GM19452 (cell line): Measurements from ENCODE around the gene CWC25.
"Not testable (repeated sequence)": the region's sequence is repeated elsewhere in the genome, so short reads cannot be mapped to it uniquely, and the experiment has no call there.

Experiments
- ATAC-seq: cut with Tn5 transposase; IDR thresholded peaks from one replicate; pipeline ENCODE4 v1.9.1; 2021; ENCODE audit not compliant: unreplicated experiment

Gene CWC25

DNA sequence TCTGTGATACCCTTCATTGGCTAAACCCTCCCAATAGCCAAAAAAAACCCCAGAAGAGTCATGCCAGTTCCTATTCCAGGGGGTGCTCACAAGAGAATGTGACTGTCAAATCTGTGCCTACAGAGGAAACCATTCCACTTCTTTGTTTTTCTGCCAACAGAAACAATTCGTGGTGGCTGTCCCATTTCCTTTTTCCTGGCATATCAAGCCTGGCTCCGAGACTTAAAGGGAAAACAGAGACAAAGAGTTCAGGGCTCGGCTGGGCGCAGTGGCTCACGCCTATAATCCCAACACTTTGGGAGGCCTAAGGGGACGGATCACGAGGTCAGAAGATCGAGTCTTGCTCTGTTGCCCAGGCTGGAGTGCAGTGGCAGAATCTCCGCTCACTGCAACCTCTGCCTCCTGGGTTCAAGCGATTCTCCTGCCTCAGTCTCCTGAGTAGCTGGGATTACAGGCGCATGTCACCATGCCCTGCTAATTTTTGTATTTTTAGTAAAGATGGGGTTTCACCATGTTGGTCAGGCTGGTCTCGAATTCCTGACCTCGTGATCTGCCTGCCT lies 34.9 kb downstream of the CWC25 start:
- not testable (repeated sequence) for ATAC-seq

DNA sequence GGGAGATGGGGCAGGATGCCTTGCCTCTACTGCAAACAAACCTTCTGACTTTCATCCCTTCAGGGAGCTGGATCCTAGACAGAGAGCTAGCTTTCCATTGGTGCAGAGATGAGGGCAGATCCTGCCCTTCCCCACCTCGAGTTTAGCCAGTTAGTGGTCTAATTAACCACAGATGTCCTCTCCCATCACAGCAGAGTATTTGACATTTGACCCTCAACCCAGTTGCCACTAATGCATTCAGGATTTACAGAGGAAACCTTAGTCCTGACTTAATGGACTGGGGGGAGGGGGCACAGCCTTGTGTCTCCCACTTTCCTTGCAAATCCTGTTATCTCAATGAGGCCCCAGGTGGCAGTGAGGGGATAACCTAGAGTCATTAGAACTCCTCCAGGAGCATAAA lies 35.9 kb downstream of the CWC25 start:
- no peak for ATAC-seq

DNA sequence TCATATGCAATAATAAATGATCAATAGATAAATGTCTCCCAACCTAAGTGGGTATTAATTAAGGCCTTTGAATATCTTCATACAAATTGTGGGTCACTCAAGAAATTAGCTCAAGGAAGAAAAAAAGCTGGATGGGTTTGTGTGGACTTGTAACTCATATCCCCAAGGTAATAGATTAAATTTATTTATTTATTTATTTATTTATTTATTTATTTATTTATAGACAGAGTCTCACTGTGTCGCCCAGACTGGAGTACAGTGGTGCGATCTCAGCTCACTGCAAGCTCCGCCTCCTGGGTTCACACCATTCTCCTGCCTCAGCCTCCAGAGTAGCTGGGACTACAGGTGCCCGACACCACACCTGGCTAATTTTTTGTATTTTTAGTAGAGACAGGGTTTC lies 37.1 kb downstream of the CWC25 start:
- not testable (repeated sequence) for ATAC-seq

DNA sequence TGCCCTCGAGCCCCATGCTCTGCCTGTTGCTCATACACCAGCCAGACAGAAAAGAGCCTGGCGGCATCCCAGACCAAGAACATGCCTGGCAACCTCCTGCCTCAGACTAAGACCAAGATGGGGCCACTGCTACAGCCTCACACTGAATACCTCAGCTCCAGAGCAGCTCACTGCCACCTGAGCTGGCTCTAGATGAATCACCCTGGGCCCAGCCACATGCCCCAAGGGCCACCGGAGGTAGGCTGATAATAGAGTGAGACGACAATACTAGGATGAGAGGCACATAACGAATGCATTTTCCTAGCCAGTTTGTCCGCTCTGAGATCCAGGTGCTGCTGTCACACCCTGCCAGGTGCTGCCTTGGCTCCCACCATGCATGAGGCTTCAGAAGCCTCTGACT lies 38.7 kb downstream of the CWC25 start:
- no peak for ATAC-seq

DNA sequence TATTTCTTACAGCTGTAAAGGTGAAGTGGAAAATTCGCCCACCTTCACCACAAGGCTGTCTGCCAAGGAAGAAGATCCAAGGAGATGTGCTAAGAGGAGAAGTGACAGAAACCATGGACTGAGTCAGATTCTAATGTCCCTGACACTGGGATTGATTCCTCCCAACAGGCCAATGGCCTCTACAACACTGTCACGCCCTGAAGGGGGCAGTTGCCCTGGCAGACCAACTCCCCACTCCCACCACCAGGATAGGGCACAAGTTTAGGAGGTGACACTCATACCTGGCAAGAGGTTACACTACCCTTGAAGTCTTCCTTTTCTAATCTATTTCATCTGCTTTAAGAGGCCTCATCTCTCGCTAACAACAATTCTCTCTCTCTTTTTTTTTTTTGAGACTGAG lies 41.9 kb downstream of the CWC25 start:
- no peak for ATAC-seq

DNA sequence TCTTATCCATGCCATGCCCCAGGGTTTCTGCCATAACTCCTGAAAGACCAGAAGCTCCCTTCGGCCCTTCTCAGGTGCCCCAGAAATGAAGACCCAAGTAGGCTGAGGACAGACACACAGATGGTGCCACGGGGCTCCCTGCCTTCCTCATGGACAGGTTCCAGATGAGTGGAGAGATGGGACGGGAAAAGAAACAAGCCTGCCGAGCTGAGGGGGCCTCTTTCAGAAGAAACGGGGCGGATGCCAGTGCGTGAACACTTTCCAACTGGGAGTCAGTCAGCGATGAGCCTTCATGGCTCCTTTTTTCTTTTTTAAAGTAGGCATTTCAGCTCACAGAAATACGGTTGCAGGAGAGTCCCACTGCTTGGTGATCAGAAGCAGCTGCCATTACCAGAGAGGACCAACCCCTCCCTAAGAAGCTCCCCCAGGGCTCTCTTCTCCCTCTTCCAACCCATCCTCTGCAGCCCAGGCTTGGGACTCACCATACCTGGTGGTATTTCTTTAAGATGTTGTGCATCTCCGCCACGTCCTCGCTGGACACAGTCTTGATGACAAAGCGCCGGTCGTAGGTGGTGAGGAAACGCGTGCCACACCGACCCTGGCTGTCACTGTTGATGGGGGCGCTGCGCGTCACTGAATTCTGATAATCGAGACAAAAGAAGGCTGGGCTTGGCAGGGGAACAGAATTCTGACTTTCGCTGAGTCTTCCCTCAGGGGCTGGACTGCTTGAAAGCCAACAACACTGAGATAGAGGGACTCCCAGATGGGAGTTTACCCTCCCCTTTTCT lies 45.0 kb downstream of the CWC25 start:
- ATAC-seq, result no peak

DNA sequence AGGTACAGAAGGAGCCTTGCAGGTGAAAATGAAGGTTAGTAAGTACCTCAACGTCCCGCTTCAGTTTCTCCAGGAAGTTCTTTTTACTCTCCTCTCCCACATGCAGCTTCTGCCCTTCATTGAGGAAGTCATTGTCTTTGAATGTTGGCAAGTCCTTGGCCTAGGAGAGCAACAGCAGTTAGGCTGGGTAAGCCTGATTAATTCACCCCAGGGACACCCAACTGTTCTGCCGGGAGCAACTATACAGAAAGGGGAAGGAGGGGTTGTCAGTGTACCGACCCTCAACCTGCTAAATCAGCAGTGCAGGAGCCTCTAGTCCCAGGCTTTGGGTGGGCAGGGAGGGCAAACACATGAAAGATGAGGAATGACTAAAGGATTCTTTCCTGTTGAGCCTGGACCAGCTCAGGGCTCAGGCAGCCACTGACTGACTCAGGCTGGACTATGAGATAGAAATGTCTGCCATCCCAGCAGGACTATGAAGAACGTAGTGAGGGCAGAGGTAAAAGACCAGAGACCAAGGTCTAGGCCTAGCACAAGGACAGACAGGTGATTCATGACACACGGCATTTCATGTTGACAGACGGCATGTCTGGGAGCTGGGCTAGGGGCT lies 47.4 kb downstream of the CWC25 start:
- no peak for ATAC-seq

DNA sequence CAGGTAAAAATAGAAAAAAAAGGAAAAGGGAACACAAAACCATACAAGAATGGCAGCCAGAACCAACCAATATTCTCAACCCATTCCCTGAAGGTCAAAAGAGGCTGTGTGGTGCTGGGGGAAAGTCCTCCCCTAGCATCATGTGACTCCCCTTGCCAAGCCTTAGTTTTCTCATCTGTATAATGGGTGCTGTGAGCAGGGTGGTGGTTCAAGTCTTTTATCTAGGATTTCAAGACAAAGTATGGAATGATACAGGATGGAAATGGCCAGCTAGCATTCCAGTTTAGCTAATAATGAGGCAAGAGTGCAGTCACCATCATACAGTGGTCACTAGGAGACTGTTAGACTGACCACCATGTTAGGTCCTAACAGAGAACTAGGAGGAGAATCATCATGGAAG lies 51.9 kb downstream of the CWC25 start:
- no peak for ATAC-seq

DNA sequence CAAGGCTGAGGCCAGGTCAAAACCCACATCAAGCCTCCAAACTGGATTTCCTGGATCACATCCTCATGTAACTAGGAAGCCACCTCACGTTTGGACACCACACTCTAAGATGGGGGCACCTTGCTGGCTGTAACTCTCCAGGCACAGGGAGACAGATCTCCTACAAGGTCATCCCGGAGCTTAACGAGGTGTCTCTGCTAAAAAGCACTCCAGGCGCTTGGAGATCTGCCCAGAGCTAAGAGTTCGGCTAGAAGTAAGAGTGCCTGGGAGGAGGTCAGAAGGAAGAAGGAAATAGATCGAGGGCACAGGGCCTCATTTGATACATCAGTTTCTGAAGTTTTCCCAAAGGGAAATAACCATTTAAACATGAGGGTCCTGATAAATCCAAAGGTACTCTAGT lies 56.7 kb downstream of the CWC25 start:
- no peak for ATAC-seq

DNA sequence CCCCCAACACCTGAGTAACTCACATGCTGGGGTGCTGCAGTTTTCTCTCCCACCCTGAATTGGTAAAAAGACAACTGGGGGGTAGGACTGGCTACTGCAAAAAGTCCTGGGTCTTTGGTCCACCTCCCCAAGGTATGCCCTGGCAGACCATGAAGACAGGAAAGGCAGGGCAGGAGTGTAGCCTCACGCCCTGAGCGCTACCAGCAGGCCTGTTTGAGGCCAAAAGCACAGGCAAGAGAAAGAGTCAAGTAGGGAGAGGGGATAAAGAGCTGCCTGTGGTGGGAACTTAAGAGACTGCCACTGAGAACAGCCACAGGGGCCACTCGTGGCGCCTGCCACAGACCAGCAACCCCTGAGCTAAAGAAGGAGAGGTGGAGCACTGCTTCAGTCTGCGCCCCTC lies 58.8 kb downstream of the CWC25 start:
- no peak for ATAC-seq

DNA sequence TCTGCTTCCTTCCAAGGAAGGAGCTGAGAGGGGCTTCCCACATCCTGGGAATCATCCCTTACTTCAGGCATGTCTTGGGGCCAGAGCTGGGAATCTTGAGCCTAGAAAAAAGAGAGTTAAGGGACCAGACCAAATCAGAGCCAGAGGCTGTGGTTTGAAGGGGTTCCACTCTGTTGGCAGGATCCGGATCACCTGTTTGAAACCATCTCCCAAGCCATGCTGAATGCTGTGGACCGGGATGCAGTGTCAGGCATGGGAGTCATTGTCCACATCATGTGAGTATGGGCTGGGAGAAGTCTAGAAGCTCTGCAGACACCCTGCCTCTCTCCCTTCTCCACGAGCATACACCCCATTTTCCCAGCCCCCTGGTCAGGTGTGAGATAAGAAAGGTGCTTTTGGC lies 62.9 kb downstream of the CWC25 start:
- no peak for ATAC-seq

DNA sequence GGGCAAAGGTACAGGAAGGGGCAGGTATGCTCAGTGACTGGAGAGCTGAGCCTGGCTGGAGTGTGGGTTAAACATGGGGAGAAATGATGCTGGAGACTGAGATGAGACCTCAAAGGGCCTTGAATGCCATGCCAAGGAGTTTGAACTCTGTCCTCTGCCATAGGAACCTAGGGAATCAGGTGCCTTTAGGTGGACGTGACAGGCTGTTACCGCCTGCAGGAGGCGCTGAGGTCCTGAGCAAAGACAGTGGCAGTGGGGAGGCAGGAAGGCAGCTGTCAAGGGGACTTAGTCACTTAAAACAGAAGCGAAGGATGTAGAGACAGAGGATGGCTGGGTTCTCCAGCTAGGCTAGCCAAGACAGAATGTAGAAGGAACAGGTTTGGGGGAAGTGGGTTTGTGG lies 63.5 kb downstream of the CWC25 start:
- ATAC-seq, result no peak

DNA sequence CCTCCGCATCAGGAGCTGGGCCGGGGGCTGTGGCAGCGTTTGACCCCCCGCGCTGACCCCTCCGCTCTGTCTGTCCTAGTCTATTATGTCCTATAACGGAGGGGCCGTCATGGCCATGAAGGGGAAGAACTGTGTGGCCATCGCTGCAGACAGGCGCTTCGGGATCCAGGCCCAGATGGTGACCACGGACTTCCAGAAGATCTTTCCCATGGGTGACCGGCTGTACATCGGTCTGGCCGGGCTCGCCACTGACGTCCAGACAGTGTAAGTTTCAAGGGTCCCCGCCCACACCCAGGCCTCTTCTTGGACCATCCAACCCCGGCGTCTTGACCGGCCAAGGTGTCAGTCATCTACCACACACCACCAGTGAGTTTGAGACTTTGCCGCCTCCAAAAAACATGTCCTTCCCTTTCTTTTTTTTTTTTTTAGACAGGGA lies 72.0 kb downstream of the CWC25 start:
- no peak for ATAC-seq

DNA sequence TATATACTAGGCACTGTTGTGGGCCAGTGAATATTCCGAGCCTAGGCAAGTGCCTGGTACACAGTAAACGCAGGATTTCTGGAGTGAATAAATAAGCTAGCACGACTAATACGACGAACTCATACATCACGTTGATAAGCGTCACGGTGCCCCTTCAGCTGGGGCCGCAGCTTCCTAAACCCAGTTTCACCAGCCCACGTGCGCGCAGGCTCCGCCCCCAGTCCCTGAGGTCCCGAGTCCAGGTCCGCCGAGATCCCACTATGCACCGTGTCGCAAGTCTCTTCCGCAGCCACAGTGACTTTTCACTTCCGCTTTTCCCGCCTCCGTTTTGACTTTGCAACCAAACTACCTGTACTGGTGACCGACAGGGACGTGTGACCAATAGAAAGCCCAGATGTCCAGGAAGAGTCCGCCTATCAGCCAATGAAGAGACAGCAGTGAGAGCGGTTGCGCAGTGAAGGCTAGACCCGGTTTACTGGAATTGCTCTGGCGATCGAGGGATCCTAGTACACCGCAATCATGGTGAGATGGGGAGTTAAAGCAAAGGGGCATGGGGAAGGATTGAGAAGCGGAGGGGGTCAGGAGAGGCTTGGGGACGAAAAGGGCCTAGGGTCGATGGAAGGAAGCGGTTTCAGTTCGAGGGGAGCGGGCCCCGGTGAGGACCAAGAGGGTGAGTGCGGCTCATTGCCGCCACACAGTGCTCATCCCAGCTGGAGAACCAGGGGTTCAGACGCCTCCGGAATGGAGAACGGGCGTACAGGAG lies 72.6 kb downstream of the CWC25 start, which contains the start of gene PSMB3:
Gene PSMB3, plus strand, starts transcription at position 434 of the 763 bp plus-strand sequence. Its CDS starts 86 bp downstream, at position 520.
- ATAC-seq, result peak; percentile 85

DNA sequence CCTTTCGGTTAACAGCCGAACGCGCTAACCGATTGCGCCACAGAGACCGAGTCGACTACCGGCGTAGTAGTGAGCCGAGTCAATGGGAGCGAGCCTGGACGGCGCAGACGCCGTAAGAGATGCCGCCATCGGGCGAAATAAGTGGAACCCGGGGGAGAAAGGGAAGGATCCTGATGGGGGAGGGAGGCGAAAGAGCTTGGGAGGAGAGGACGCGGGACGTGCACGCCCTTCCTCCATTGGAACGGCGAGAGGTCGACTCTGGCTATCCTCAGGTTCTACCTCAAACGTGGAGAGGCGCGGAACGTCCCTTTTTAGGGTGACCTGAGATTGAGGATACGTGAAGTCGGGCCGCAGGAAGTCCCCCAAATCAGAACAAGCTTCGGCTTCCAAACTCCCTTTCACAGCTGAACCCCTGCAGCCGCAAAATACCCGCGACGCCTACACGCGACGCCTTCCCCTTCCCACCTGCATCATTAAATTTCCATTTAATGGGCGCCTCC lies 73.3 kb downstream of the CWC25 start:
- ATAC-seq, result no peak

DNA sequence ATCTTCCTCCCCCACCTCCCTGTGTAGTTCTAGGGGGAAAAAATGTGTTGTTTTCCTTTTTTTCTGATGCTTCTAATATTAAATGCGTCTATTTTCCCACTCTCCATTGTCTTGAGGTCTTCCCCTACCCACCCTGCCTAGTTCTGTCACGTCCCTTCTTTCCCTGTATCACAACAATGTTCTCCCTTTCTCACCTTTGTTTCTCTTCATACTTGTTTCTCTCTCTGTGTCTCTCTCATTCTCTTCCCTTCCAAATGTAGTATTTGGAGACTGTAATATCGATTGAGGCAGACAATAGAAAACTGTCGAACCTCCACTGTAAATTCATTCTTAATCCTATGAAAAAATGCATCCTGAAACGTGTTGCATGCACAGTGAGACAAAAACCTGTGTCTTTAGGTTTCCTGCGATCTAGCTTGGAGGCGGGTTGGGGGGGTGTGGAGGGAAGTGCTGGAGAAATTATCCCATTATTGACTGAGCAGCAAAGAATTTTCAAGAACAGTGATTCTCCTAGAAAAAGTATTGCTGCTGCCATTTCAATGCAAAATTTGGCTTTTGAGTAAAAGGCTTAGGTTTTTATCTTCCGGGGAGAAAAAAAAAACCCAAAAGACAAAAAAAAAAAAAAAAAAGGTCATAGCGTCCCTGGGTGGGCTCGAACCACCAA lies 73.8 kb downstream of the CWC25 start:
- ATAC-seq, result no peak
